Esophagus squamous epithelium (tissue), 5 donors: ENCODE measurements around the gene PASD1. TPM values are rescaled to one million over a fixed set of nuclear protein-coding genes. Genes with fewer than 3 reads are reported as not detected.

ENCODE experiments used
- DNase-seq: peaks from one replicate; lab custom pipeline; 2025; lab: John Stamatoyannopoulos, UW
- H3K27ac ChIP-seq, 4 donors: fragments of 200-600 bp; sonication (generic); one replicate each; pipeline ENCODE4 v1.5.1; 2016 to 2019; ENCODE audit warnings: mild to moderate bottlenecking in 1 of 4
- H3K27me3 ChIP-seq, 4 donors: fragments of 200-600 bp; sonication (generic); 1 replicate in 3 of 4; 2 replicates in 1 of 4; pipeline versions ENCODE4 v1.5.1 to v1.6.0; 2017 to 2021; ENCODE audit warnings: antibody characterized with exemption in 1 of 4
- H3K36me3 ChIP-seq, 3 donors: fragments of 200-600 bp; sonication (generic); one replicate each; pipeline ENCODE4 v1.5.1; 2016 to 2019
- H3K4me1 ChIP-seq, 3 donors: fragments of 200-600 bp; sonication (generic); one replicate each; pipeline ENCODE4 v1.5.1; 2017 to 2019
- H3K4me3 ChIP-seq, 4 donors: fragments of 200-600 bp; sonication (generic); 1 replicate in 3 of 4; 2 replicates in 1 of 4; pipeline ENCODE4 v1.5.1; 2016 to 2019; ENCODE audit warnings: mild to moderate bottlenecking in 2 of 4, moderate library complexity in 1 of 4
- H3K9me3 ChIP-seq, 3 donors: fragments of 200-600 bp; sonication (generic); one replicate each; pipeline ENCODE4 v1.5.1; 2016 to 2019
- POLR2A ChIP-seq, 4 donors: fragments of 450-650 bp; IDR thresholded peaks; one replicate each; pipeline ENCODE4 v1.6.1; 2017; ENCODE audit warnings: antibody characterized with exemption in 4 of 4, mild to moderate bottlenecking in 4 of 4, moderate library complexity in 3 of 4
- WGBS, 2 donors: methylation state at CpG; one replicate each; pipeline ENCODE4 v1.1.5; 2018; 5-methylcytosine and 5-hydroxymethylcytosine counted together
- intact Hi-C: fragments of 100-400 bp; cut with DNase I; formaldehyde crosslinking; loops from one replicate; pipeline ENCODE4 v1.15.0; 2022
- total RNA-seq, 4 donors: library from RNA; depleted of rRNA; stranded (reverse); fragments of >200 nt; gene quantifications; one replicate each; pipeline ENCODE4 v1.1.0, GENCODE V29; 2016
- TF ChIP-seq, protein P1 (sequence below), 6 experiments: fragments of 450-650 bp in 4 of 6; fragments of 200-600 bp in 2 of 6; sonication (generic) in 2 of 6; IDR thresholded peaks; one replicate each; pipeline ENCODE4 v1.5.1; 2016 to 2019; ENCODE audit warnings: antibody characterized with exemption in 6 of 6, mild to moderate bottlenecking in 4 of 6, moderate library complexity in 4 of 6
- donor health status: DM: yes; HTN: yes; CAD: no.

The PASD1 gene, protein sequence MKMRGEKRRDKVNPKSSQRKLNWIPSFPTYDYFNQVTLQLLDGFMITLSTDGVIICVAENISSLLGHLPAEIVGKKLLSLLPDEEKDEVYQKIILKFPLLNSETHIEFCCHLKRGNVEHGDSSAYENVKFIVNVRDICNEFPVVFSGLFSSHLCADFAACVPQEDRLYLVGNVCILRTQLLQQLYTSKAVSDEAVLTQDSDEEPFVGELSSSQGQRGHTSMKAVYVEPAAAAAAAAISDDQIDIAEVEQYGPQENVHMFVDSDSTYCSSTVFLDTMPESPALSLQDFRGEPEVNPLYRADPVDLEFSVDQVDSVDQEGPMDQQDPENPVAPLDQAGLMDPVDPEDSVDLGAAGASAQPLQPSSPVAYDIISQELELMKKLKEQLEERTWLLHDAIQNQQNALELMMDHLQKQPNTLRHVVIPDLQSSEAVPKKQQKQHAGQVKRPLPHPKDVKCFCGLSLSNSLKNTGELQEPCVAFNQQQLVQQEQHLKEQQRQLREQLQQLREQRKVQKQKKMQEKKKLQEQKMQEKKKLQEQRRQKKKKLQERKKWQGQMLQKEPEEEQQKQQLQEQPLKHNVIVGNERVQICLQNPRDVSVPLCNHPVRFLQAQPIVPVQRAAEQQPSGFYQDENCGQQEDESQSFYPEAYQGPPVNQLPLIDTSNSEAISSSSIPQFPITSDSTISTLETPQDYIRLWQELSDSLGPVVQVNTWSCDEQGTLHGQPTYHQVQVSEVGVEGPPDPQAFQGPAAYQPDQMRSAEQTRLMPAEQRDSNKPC
- not detected for total RNA-seq

DNA sequence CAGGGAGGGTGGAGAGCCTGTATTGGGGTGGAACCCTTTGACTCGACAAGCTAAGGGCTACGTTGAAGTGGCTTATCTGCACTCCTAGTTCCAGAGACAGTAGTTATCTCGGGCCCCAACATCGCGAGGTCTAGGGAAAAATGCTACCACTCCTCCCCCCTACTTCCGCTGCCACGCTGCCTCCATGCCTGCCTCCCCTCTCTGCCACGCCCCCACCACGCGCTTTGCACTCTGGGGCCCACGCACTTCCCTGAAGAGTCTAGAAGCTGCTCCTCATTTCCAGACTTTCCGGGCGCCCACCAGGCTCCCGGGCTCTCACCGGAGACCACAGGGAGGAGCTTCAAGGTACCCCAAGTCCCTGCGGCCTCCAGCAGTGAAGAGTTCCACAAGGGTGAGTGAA lies at the start of gene PASD1:
Gene PASD1 (plus strand): TSS at position 227 of the 400 bp plus-strand sequence. CDS start 37,879 bp downstream, outside the sequence.
- TF ChIP-seq, protein P1, sequence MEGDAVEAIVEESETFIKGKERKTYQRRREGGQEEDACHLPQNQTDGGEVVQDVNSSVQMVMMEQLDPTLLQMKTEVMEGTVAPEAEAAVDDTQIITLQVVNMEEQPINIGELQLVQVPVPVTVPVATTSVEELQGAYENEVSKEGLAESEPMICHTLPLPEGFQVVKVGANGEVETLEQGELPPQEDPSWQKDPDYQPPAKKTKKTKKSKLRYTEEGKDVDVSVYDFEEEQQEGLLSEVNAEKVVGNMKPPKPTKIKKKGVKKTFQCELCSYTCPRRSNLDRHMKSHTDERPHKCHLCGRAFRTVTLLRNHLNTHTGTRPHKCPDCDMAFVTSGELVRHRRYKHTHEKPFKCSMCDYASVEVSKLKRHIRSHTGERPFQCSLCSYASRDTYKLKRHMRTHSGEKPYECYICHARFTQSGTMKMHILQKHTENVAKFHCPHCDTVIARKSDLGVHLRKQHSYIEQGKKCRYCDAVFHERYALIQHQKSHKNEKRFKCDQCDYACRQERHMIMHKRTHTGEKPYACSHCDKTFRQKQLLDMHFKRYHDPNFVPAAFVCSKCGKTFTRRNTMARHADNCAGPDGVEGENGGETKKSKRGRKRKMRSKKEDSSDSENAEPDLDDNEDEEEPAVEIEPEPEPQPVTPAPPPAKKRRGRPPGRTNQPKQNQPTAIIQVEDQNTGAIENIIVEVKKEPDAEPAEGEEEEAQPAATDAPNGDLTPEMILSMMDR (IDR thresholded peaks at IDR 0.05), result no peak
- no peak for TF ChIP-seq POLR2A (IDR thresholded peaks at IDR 0.05)
- Histone ChIP-seq H3K36me3 (no peaks in the 10 kb centered on the region), H3K27me3 (no peaks in the 10 kb centered on the region), H3K27ac (no peak within 1 kb of the TSS), H3K9me3 (no peaks in the 10 kb centered on the region), H3K4me1 (no peaks in the 10 kb centered on the region), H3K4me3 (no peak within 1 kb of the TSS)
- no peak for DNase-seq
- intact Hi-C loops, result no loop called here
- 85 to 100% methylated on average over 1 to 5 of the region's 16 CpGs for WGBS, 2 donors

DNA sequence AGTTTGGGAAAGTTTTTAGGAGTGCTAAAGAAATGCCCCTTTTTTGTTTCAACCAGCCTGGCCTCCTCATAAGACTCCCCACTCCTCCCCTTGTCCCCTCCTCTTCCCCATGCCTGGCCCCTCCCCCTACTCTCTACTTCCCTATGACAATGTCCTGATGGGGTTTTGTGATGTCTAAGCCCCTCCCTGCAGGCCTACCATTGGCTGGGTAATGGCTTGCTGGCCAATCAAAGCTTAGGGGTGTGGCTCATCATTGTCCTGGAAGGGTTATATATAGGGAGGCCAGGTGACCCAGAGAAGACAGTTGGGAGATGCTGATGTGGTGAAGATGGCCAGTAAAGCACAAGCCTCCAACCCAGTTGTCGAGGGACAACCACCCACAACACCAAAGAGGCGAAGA lies 48.2 kb upstream of the PASD1 start:
- Histone ChIP-seq H3K4me1 (no peaks in the 10 kb centered on the region), H3K4me3 (no peak overlapping the region), H3K27me3 (no peaks in the 10 kb centered on the region), H3K9me3 (no peaks in the 10 kb centered on the region), H3K27ac (no peak overlapping the region), H3K36me3 (no peaks in the 10 kb centered on the region)
- 61 to 79% methylated on average over 2 of the region's 2 CpGs for WGBS, 2 donors
- no peak for DNase-seq
- intact Hi-C loops, result no loop called here
- TF ChIP-seq POLR2A (IDR thresholded peaks at IDR 0.05), result no peak
- TF ChIP-seq, protein P1 (IDR thresholded peaks at IDR 0.05), result no peak

DNA sequence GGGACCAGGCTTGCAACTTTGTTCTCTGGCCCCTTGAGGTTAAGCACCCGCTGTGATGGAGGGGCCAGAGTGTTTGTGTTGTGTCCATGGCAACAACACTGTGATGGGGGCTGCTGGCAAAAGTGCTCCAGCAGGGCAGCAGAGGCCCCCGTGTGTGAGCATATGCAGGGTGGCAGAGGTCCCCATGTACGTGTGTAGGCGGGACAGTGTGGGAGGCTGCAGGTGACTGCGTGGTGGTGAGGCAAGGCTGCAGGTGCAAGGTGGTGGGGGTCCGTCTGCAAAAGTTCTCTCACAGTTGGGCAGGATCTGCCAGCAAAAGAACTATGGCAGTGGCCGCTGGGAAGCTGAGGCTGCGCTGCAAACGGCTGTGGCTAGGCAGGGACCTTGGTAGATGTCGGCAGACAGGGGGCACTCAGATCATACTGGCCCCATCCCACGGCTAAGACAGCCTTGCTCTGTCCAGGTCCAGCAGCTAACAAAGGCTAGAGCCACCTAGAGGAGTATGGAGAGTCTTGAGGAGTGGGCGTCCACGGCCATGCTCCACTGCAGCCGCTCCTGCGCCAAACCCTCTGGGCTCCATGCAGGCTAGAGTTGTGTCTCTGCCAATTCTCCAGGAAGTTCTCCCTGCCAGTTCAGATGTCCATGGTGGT lies 46.8 kb upstream of the PASD1 start:
- Histone ChIP-seq H3K27me3 (peaks cover 0 to 4% (median 0%) of the 10 kb centered on the region in 4 donors), H3K36me3 (no peaks in the 10 kb centered on the region), H3K4me3 (no peak overlapping the region), H3K9me3 (no peaks in the 10 kb centered on the region), H3K4me1 (no peaks in the 10 kb centered on the region), H3K27ac (no peak overlapping the region)
- WGBS, 2 donors, result 71% methylated on average over 12 of the region's 15 CpGs; no CpG with 5 or more reads in 1 of the 2 donors
- intact Hi-C loops, result no loop called here
- TF ChIP-seq, protein P1 (IDR thresholded peaks at IDR 0.05), result no peak
- no peak for TF ChIP-seq POLR2A (IDR thresholded peaks at IDR 0.05)
- DNase-seq, result no peak

DNA sequence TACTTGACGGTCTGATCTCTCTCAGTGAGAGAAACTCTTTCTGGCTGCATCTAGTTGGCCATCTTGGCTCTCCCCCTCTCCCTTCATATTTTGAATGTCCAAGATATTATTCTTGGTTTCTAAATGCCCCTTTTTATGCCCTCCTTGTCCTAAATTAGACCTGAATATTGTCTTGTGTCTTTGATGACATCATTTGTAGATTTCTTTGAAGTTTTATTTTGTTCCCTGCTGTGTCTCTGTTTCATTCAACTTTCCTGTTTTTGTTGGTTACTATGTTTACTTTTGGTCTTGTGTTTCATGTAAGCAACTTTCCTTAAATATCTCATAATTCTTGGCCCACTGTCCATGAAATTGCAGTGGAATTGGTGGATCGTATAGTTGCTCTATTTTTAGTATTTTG lies 46.1 kb upstream of the PASD1 start:
- H3K9me3 ChIP-seq, result no peaks in the 10 kb centered on the region
- WGBS, 2 donors, result 54 to 61% methylated on average over 2 of the region's 2 CpGs
- no peaks in the 10 kb centered on the region for H3K4me1 ChIP-seq
- intact Hi-C loops, result no loop called here
- no peaks in the 10 kb centered on the region for H3K36me3 ChIP-seq
- TF ChIP-seq, protein P1 (IDR thresholded peaks at IDR 0.05), result no peak
- no peak for TF ChIP-seq POLR2A (IDR thresholded peaks at IDR 0.05)
- no peak overlapping the region for H3K4me3 ChIP-seq
- H3K27ac ChIP-seq, result no peak overlapping the region
- DNase-seq, result no peak
- H3K27me3 ChIP-seq, result peaks cover 0 to 4% (median 0%) of the 10 kb centered on the region in 4 donors
